HepG2 (cell line): ENCODE results near the gene COPZ2. TPM values are rescaled to one million over a fixed set of nuclear protein-coding genes. Genes with fewer than 3 reads are reported as not detected.

Source experiments
- CAMTA2 ChIP-seq: sonication (generic); formaldehyde crosslinking; IDR thresholded peaks from 2 replicates; pipeline ENCODE4 v1.4.0; 2020; ENCODE audit warnings: mild to moderate bottlenecking, missing genetic modification reagents, borderline replicate concordance
- EHMT2 ChIP-seq: fragments of 200-600 bp; sonication (generic); IDR thresholded peaks from 2 replicates; pipeline ENCODE4 v1.7.0; 2017; ENCODE audit warnings: antibody characterized with exemption, low read depth, low read length, borderline replicate concordance
- ETV5 ChIP-seq: IDR thresholded peaks from 2 replicates; pipeline ENCODE4 v1.6.1; 2018; ENCODE audit warnings: missing biosample characterization, missing genetic modification reagents, inconsistent platforms, borderline replicate concordance
- FOXC1 ChIP-seq: sonication (generic); formaldehyde crosslinking; IDR thresholded peaks from 2 replicates; pipeline ENCODE4 v1.8.0; 2022; ENCODE audit warnings: mild to moderate bottlenecking, missing genetic modification reagents, borderline replicate concordance
- HNF1A ChIP-seq, 2 experiments: sonication (generic) in 1 of 2; formaldehyde crosslinking in 1 of 2; IDR thresholded peaks; 2 replicates each; pipeline versions ENCODE4 v1.4.0 to v1.6.1; 2016 to 2020; ENCODE audit warnings: borderline replicate concordance in 1 of 2, low read depth in 1 of 2, mild to moderate bottlenecking in 1 of 2, missing genetic modification reagents in 1 of 2
- NFRKB ChIP-seq: fragments of 450-650 bp; IDR thresholded peaks from 2 replicates; pipeline ENCODE4 v1.6.1; 2017
- PAXIP1 ChIP-seq: sonication (generic); formaldehyde crosslinking; conservative IDR thresholded peaks from 2 replicates; pipeline ENCODE4 v1.4.0; 2020; ENCODE audit warnings: mild to moderate bottlenecking, missing genetic modification reagents, moderate library complexity
- POGZ ChIP-seq: sonication (generic); formaldehyde crosslinking; IDR thresholded peaks from 2 replicates; pipeline ENCODE4 v1.4.0; 2020; ENCODE audit warnings: mild to moderate bottlenecking, missing genetic modification reagents
- PRDM4 ChIP-seq: sonication (generic); formaldehyde crosslinking; IDR thresholded peaks from 2 replicates; pipeline ENCODE4 v1.9.0; 2021; ENCODE audit warnings: missing genetic modification reagents, borderline replicate concordance
- ZBTB38 ChIP-seq: sonication (generic); formaldehyde crosslinking; IDR thresholded peaks from 2 replicates; pipeline ENCODE4 v1.5.1; 2020; ENCODE audit warnings: mild to moderate bottlenecking, missing genetic modification reagents
- ZFP36L2 ChIP-seq: sonication (generic); formaldehyde crosslinking; IDR thresholded peaks from 2 replicates; pipeline ENCODE4 v1.4.0; 2020; ENCODE audit warnings: missing genetic modification reagents
- ZKSCAN1 ChIP-seq: fragments of 150-350 bp; IDR thresholded peaks from 2 replicates; pipeline ENCODE4 v1.6.1; 2014; ENCODE audit warnings: low read length
- ZNF101 ChIP-seq: sonication (generic); formaldehyde crosslinking; IDR thresholded peaks from 2 replicates; pipeline ENCODE4 v1.4.0; 2020; ENCODE audit warnings: mild to moderate bottlenecking, low read depth, missing genetic modification reagents, borderline replicate concordance
- ZNF335 ChIP-seq: sonication (generic); formaldehyde crosslinking; IDR thresholded peaks from 2 replicates; pipeline ENCODE4 v1.4.0; 2020; ENCODE audit warnings: missing genetic modification reagents
- ZNF441 ChIP-seq: sonication (generic); formaldehyde crosslinking; IDR thresholded peaks from 2 replicates; pipeline ENCODE4 v1.7.0; 2021; ENCODE audit warnings: missing genetic modification reagents, borderline replicate concordance
- ZNF567 ChIP-seq: sonication (generic); formaldehyde crosslinking; IDR thresholded peaks from 2 replicates; pipeline ENCODE4 v1.8.1; 2023; ENCODE audit warnings: mild to moderate bottlenecking, missing genetic modification reagents, borderline replicate concordance
- ZNF577 ChIP-seq: sonication (generic); formaldehyde crosslinking; IDR thresholded peaks from 2 replicates; pipeline ENCODE4 v1.4.0; 2020; ENCODE audit warnings: mild to moderate bottlenecking, low read depth, missing genetic modification reagents, borderline replicate concordance
- ZNF674 ChIP-seq: sonication (generic); formaldehyde crosslinking; IDR thresholded peaks from 2 replicates; pipeline ENCODE4 v1.5.0; 2020; ENCODE audit warnings: low read depth, mild to moderate bottlenecking, missing genetic modification reagents
- ZNF761 ChIP-seq: sonication (generic); formaldehyde crosslinking; conservative IDR thresholded peaks from 2 replicates; pipeline ENCODE4 v1.4.0; 2020; ENCODE audit warnings: mild to moderate bottlenecking, missing genetic modification reagents
- polyA plus RNA-seq, 8 experiments: library from polyadenylated mRNA; depleted of rRNA in 3 of 8; stranded (reverse) in 7 of 8; unstranded in 1 of 8; fragments of >200 nt; fragmentation: Illumina TruSeq in 4 of 8; extraction: Trizol in 4 of 8; gene quantifications; 2 replicates each; pipeline versions ENCODE4 v1.2.1 to v1.2.3, GENCODE V29; 2011 to 2016; ENCODE audit warnings: low read depth in 4 of 8, missing spikeins in 1 of 8, mixed read lengths in 1 of 8; ENCODE audit not compliant: insufficient read depth in 1 of 8
- total RNA-seq, 5 experiments: library from RNA; depleted of rRNA; stranded (reverse); fragments of >200 nt; fragmentation: Illumina TruSeq; extraction: Trizol; gene quantifications; 2 replicates each; pipeline ENCODE4 v1.2.3, GENCODE V29; 2016; ENCODE audit warnings: low read depth in 1 of 5

Gene COPZ2
- total and polyA plus RNA-seq, 2 of the 13 experiments (the other 11 are each of a cell fraction or from before 2014, with no cell fraction given), result 0.61 to 1.5 TPM

GRCh38 chr17:48047741-48048383, 10.3 kb upstream of the COPZ2 start, which contains the start of gene NFE2L1 (continued):
- TF ChIP-seq PRDM4 (CRISPR knock-in tag), result no peak
- TF ChIP-seq ZNF101 (CRISPR knock-in tag), result peak; percentile 82; the same call in 1 of the 2 replicates
- no peak for TF ChIP-seq PAXIP1
- no peak; the same call in none of the 2 replicates for TF ChIP-seq FOXC1
- no peak for TF ChIP-seq ZFP36L2 (CRISPR knock-in tag)
- no peak for TF ChIP-seq ZNF335 (CRISPR knock-in tag)
- 0 out of 2 replicates have a peak, but pooled peaks have one; percentile 5 for TF ChIP-seq ZKSCAN1
- peak; percentile 100 for TF ChIP-seq ZBTB38 (CRISPR knock-in tag)
- no peak for TF ChIP-seq NFRKB
- TF ChIP-seq HNF1A (IDR thresholded peaks at IDR 0.05; ENCODE audit: low read depth), result no peak
- peak; percentile 68; the same call in 1 of the 2 replicates for TF ChIP-seq HNF1A (CRISPR knock-in tag; IDR thresholded peaks at IDR 0.05; ENCODE audit: borderline replicate concordance)
- 0 out of 2 replicates have a peak, but pooled peaks have one; percentile 7 for TF ChIP-seq CAMTA2
- no peak for TF ChIP-seq ETV5 (CRISPR knock-in tag)
- TF ChIP-seq ZNF577 (CRISPR knock-in tag), result 0 out of 2 replicates have a peak, but pooled peaks have one; percentile 77
- no peak for TF ChIP-seq ZNF567 (CRISPR knock-in tag)
- TF ChIP-seq POGZ (CRISPR knock-in tag), result peak; percentile 91
- TF ChIP-seq EHMT2, result 0 out of 2 replicates have a peak, but pooled peaks have one; percentile 47
- TF ChIP-seq ZNF761, result peak; percentile 96
- TF ChIP-seq ZNF674 (CRISPR knock-in tag), result no peak
- TF ChIP-seq ZNF441, result no peak; the same call in 1 of the 2 replicates
